GM20000 (cell line): ENCODE measurements around the gene MAGI2.

Source experiments
- DNase-seq: peaks from one replicate; pipeline ENCODE4 v3.0.0; 2012; ENCODE audit warnings: low spot score
- CTCF ChIP-seq: IDR thresholded peaks from 2 replicates; pipeline ENCODE4 v1.5.1; 2012; ENCODE audit warnings: mild to moderate bottlenecking, control low read depth; ENCODE audit errors: extremely low read depth, missing control alignments

MAGI2 gene

GRCh38 chr7:78151229-78151628 is 1302.2 kb downstream of the MAGI2 start:
- no peak for TF ChIP-seq CTCF
- no peak for DNase-seq

- no peak for TF ChIP-seq CTCF
- DNase-seq = no peak
These were observed 1303.7 kb downstream of the MAGI2 start for GRCh38 chr7:78149787-78150186.

GRCh38 chr7:78148166-78148894 is 1305.1 kb downstream of the MAGI2 start:
- DNase-seq = no peak
- TF ChIP-seq CTCF = no peak

GRCh38 chr7:78146546-78146945 is 1306.9 kb downstream of the MAGI2 start:
- no peak for DNase-seq
- TF ChIP-seq CTCF = no peak

GRCh38 chr7:78143661-78144060 is 1309.8 kb downstream of the MAGI2 start:
- DNase-seq = no peak
- no peak for TF ChIP-seq CTCF

GRCh38 chr7:78141522-78142281 is 1311.8 kb downstream of the MAGI2 start:
- no peak for TF ChIP-seq CTCF
- DNase-seq = no peak

GRCh38 chr7:78140109-78140508 is 1313.4 kb downstream of the MAGI2 start:
- DNase-seq = no peak
- TF ChIP-seq CTCF = no peak
